ENCODE results near the gene PSPN. TPM values are rescaled to one million over a fixed set of nuclear protein-coding genes. Genes with fewer than 3 reads are reported as not detected.
"Not testable (repeated sequence)": the region's sequence is repeated elsewhere in the genome, so short reads cannot be mapped to it uniquely, and the experiment has no call there.

PSPN gene
- total RNA-seq, 2 donors from 2014 or later = 1.9 to 2.7 TPM

DNA sequence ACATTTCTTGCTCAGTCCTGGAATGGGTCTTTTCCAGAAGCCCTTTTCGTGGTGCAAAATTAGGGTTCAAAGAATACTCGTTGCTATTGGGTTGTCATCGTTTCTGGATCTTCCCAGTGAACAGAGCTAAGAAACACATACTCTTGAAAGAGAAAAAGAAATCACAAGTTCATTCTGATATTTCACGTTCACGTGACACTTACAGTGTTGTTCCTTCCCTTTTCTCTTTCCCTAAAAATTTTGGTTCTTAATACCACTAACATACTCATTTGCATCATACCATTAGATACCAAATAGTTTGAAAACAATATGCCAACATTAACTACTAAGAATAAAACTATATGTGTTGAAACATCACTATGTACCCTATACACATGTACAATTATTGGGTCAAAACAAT is 30.7 kb upstream of the PSPN start:
- no peaks in the 10 kb centered on the region for H3K36me3 Mint-ChIP-seq (ENCODE audit: low read depth)
- H3K4me3 Mint-ChIP-seq = no peak overlapping the region
- no peaks in the 10 kb centered on the region for H3K4me1 Mint-ChIP-seq
- Histone ChIP-seq H3K4me1 (ENCODE audit: control insufficient read depth, insufficient read depth, low read length) (no peaks in the 10 kb centered on the region), H3K36me3 (ENCODE audit: control insufficient read depth, insufficient read depth, low read length) (no peaks in the 10 kb centered on the region), H3K9ac (ENCODE audit: extremely low read depth, low read length, poor library complexity, severe bottlenecking) (no peak overlapping the region), H3K9me3 (ENCODE audit: control insufficient read depth, low read length) (no peaks in the 10 kb centered on the region), H3K4me3 (ENCODE audit: low read length) (no peak overlapping the region), H3K27me3 (ENCODE audit: control insufficient read depth, insufficient read depth, low read length, poor library complexity, severe bottlenecking) (no peaks in the 10 kb centered on the region), H3K27ac (ENCODE audit: low read depth, low read length) (no peak overlapping the region)
- no peaks in the 10 kb centered on the region for H3K27me3 Mint-ChIP-seq (ENCODE audit: insufficient read depth)
- 84 to 94% methylated on average over 5 of the region's 5 CpGs for WGBS, 2 experiments (ENCODE audit: insufficient coverage in 1 of 2, insufficient read length in 1 of 2)
- DNase-seq = no peak
- no peaks in the 10 kb centered on the region for H3K9me3 Mint-ChIP-seq
- TF ChIP-seq, protein P1, sequence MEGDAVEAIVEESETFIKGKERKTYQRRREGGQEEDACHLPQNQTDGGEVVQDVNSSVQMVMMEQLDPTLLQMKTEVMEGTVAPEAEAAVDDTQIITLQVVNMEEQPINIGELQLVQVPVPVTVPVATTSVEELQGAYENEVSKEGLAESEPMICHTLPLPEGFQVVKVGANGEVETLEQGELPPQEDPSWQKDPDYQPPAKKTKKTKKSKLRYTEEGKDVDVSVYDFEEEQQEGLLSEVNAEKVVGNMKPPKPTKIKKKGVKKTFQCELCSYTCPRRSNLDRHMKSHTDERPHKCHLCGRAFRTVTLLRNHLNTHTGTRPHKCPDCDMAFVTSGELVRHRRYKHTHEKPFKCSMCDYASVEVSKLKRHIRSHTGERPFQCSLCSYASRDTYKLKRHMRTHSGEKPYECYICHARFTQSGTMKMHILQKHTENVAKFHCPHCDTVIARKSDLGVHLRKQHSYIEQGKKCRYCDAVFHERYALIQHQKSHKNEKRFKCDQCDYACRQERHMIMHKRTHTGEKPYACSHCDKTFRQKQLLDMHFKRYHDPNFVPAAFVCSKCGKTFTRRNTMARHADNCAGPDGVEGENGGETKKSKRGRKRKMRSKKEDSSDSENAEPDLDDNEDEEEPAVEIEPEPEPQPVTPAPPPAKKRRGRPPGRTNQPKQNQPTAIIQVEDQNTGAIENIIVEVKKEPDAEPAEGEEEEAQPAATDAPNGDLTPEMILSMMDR (conservative IDR thresholded peaks at IDR 0.05) = no peak
- no peak overlapping the region for H3K27ac Mint-ChIP-seq

DNA sequence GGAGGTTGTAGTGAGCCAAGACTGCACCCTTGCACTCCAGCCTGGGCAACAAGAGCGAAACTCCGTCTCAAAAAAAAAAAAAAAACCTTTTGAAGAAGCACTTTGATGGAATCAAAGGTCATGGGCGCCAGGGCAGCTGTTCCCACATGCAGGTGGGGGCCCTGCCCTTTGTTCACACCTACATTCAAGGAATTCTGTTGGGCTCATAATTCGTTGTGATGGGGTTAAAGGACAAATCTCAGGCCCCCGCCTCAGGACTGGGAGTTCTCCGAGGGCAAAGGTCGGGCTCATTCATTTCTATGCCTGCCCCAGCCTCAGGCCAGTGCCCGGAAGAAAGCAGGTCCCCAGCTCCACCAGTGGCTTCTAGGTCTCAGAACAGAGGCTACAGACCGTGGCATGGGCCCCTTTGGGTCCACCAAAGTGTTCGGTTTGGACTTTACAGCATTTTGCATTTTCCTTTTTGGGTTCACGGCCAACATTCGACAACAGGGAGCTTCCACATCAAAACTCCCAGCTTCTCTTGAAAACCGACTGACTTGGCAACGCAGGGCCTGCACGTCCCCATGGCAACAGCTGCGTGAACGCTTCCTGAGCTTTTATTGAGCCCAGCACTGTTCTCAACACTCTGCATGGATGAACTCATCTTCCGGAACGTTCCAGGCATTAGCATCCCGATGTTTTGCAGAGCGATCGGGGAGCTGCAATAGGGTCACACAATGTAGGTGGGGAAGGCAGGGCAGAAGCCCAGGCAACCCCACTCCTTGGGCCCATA is 27.3 kb upstream of the PSPN start:
- no peaks in the 10 kb centered on the region for H3K4me1 ChIP-seq (ENCODE audit: control insufficient read depth, insufficient read depth, low read length)
- H3K27ac ChIP-seq (ENCODE audit: low read depth, low read length) = peak overlapping the region; percentile 71
- no peaks in the 10 kb centered on the region for H3K9me3 ChIP-seq (ENCODE audit: control insufficient read depth, low read length)
- no peaks in the 10 kb centered on the region for H3K27me3 Mint-ChIP-seq (ENCODE audit: insufficient read depth)
- H3K36me3 ChIP-seq (ENCODE audit: control insufficient read depth, insufficient read depth, low read length) = no peaks in the 10 kb centered on the region
- 72 to 88% methylated on average over 19 to 22 of the region's 22 CpGs for WGBS, 2 experiments (ENCODE audit: insufficient coverage in 1 of 2, insufficient read length in 1 of 2)
- TF ChIP-seq, protein P1 (conservative IDR thresholded peaks at IDR 0.05) = no peak
- no peaks in the 10 kb centered on the region for H3K27me3 ChIP-seq (ENCODE audit: control insufficient read depth, insufficient read depth, low read length, poor library complexity, severe bottlenecking)
- H3K36me3 Mint-ChIP-seq (ENCODE audit: low read depth) = no peaks in the 10 kb centered on the region
- no peaks in the 10 kb centered on the region for H3K9me3 Mint-ChIP-seq
- H3K4me1 Mint-ChIP-seq = no peaks in the 10 kb centered on the region
- DNase-seq = no peak
- H3K9ac ChIP-seq (ENCODE audit: extremely low read depth, low read length, poor library complexity, severe bottlenecking) = no peak overlapping the region
- no peak overlapping the region for H3K4me3 Mint-ChIP-seq
- H3K4me3 ChIP-seq (ENCODE audit: low read length) = no peak overlapping the region
- no peak overlapping the region for H3K27ac Mint-ChIP-seq

DNA sequence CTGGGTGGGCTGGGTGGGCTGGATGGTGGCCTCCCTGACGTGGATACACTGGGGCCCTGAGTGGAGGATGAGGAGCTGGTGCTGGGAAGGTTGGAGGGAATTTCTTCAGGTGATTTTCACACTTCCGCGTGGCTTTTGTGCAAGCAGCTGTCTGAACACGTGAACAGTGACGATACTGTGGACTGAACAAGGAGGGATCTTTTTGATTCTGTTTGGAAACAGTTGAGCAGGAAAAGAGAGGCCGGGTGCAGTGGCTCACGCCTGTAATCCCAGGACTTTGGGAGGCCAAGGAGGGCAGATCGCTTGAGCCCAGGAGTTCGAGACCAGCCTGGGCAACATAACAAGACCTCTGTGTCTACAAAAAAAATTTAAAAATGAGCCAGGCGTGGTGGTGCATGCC is 26.3 kb upstream of the PSPN start:
- no peaks in the 10 kb centered on the region for H3K27me3 ChIP-seq (ENCODE audit: control insufficient read depth, insufficient read depth, low read length, poor library complexity, severe bottlenecking)
- no peaks in the 10 kb centered on the region for H3K4me1 ChIP-seq (ENCODE audit: control insufficient read depth, insufficient read depth, low read length)
- Mint-ChIP-seq H3K27ac (no peak overlapping the region), H3K4me1 (no peaks in the 10 kb centered on the region), H3K36me3 (ENCODE audit: low read depth) (no peaks in the 10 kb centered on the region), H3K4me3 (no peak overlapping the region), H3K9me3 (no peaks in the 10 kb centered on the region), H3K27me3 (ENCODE audit: insufficient read depth) (no peaks in the 10 kb centered on the region)
- no peak overlapping the region for H3K9ac ChIP-seq (ENCODE audit: extremely low read depth, low read length, poor library complexity, severe bottlenecking)
- no peak overlapping the region for H3K4me3 ChIP-seq (ENCODE audit: low read length)
- no peaks in the 10 kb centered on the region for H3K9me3 ChIP-seq (ENCODE audit: control insufficient read depth, low read length)
- H3K36me3 ChIP-seq (ENCODE audit: control insufficient read depth, insufficient read depth, low read length) = no peaks in the 10 kb centered on the region
- DNase-seq = no peak
- H3K27ac ChIP-seq (ENCODE audit: low read depth, low read length) = no peak overlapping the region
- TF ChIP-seq, protein P1 (conservative IDR thresholded peaks at IDR 0.05) = no peak
- WGBS, 2 experiments (ENCODE audit: insufficient coverage in 1 of 2, insufficient read length in 1 of 2) = 94 to 98% methylated on average over 8 to 10 of the region's 10 CpGs

DNA sequence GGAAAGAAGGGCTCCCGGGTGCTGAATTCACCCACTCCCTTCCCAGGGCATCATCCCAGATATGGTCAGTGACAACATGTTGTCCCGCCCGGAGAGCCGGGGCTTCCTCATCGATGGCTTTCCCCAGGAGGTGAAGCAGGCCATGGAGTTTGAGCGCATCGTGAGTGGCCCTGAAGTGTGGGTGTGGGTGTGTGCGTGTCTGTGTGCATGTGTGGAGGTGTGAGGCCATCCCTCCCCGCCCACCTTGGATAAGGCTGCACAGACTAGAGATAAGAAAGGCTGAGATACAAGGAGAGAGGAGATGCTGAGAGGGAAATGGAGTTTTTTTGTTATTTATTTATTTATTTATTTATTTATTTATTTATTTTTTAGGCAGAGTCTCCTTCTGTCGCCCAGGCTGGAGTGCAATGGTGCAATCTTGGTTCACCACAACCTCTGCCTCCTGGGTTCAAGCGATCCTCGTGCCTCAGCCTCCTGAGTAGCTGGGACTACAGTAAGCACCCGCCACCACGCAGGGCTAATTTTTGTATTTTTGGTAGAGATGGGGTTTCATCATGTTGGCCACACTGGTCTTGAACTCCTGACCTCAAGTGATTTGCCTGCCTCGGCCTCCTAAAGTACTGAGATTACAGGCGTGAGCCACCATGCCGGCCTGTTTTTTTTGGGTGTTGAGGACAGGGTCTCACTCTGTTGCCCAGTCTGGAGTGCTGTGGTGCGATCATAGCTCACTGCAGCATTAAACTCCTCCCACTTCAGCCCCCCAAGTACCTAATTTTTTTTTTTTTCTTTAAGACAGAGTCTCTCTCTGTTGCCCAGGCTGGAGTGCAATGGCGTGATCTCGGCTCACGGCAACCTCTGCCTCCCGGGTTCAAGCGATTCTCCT is 24.6 kb upstream of the PSPN start:
- not testable (repeated sequence) for H3K4me3 ChIP-seq (ENCODE audit: low read length); H3K4me1 ChIP-seq (ENCODE audit: control insufficient read depth, insufficient read depth, low read length); H3K27ac ChIP-seq (ENCODE audit: low read depth, low read length); H3K27ac Mint-ChIP-seq; H3K36me3 ChIP-seq (ENCODE audit: control insufficient read depth, insufficient read depth, low read length); H3K4me1 Mint-ChIP-seq; H3K36me3 Mint-ChIP-seq (ENCODE audit: low read depth); H3K27me3 ChIP-seq (ENCODE audit: control insufficient read depth, insufficient read depth, low read length, poor library complexity, severe bottlenecking); H3K9ac ChIP-seq (ENCODE audit: extremely low read depth, low read length, poor library complexity, severe bottlenecking); DNase-seq; H3K4me3 Mint-ChIP-seq; H3K9me3 ChIP-seq (ENCODE audit: control insufficient read depth, low read length); H3K27me3 Mint-ChIP-seq (ENCODE audit: insufficient read depth); H3K9me3 Mint-ChIP-seq
- WGBS, 2 experiments (ENCODE audit: insufficient coverage in 1 of 2, insufficient read length in 1 of 2) = 92 to 95% methylated on average over 11 to 23 of the region's 23 CpGs
